Fibroblast of the conjunctiva (primary cell): ENCODE measurements around the gene MYG1.

ENCODE experiments used
- DNase-seq: peaks from one replicate; pipeline ENCODE4 v3.0.0-alpha.2; 2010; ENCODE audit warnings: low read depth

Gene MYG1, protein sequence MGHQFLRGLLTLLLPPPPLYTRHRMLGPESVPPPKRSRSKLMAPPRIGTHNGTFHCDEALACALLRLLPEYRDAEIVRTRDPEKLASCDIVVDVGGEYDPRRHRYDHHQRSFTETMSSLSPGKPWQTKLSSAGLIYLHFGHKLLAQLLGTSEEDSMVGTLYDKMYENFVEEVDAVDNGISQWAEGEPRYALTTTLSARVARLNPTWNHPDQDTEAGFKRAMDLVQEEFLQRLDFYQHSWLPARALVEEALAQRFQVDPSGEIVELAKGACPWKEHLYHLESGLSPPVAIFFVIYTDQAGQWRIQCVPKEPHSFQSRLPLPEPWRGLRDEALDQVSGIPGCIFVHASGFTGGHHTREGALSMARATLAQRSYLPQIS

DNA sequence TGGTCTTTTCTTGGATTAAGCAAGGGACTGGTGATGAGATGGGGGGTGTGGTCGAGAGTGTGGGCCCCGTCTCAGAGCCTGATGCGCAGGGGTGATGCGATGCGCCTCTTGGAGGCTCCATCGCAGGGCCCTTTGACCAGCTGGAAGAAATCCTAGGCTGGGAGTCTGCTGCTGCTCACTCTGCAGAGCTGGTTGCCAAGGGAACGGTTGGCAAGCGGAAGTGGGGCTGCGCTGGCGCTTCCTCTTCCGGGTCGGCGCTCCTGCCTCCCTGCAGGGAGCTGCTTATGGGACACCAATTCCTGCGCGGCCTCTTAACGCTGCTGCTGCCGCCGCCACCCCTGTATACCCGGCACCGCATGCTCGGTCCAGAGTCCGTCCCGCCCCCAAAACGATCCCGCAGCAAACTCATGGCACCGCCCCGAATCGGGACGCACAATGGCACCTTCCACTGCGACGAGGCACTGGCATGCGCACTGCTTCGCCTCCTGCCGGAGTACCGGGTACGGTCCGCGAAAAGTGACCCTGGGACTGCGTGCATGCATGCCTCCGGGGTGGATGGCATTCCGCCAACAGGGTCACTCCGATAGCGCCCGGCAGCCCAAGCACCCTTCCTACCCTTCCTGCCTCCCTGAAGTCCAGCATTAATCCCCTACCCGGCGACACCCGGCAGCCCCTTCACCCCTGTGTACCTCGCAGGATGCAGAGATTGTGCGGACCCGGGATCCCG, at the start of gene MYG1:
Gene MYG1 (plus strand): TSS at position 242 of the 727 bp plus-strand sequence. CDS start 43 bp downstream, at position 285.
- peak; percentile 90 for DNase-seq

DNA sequence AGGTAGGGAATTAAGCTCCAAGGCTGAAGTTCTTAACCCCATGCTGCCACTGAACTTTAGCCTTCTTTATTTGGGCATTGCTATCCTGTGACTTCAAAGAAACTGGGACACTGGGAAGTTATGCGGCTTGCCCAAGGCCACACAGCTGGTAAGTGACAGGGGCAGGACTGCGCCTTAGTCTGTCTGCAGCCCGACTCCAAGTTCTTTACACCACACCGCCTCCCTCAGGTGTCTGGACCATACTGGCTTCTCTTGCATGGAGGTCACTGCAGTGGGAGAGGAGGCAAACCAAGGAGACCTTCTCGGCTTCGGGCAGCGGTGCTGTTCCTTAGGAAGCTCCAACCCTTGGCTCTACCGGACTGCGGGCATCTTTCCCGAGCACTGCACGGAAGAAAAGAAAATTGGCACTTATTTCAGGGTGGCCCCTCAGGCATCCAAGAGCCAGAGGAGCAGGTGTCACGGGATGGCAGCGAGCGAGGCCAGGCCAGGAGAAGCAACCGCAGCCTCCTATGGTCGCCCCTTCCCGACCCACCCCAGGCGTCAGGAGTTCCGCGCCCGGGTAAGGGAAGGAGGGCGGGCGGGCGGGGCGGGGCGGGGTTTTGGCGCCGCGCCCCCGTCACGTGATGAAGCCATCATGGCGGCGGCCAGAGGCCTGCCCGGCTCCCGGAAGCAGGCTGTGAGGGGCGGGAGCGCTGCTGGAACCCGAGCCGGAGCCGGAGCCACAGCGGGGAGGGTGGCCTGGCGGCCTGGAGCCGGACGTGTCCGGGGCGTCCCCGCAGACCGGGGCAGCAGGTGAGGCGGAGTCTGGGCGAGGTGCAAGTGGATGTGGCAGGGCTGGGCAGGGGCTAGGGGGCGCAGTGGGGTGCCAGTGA, 47.8 kb upstream of the MYG1 start:
- no peak for DNase-seq

DNA sequence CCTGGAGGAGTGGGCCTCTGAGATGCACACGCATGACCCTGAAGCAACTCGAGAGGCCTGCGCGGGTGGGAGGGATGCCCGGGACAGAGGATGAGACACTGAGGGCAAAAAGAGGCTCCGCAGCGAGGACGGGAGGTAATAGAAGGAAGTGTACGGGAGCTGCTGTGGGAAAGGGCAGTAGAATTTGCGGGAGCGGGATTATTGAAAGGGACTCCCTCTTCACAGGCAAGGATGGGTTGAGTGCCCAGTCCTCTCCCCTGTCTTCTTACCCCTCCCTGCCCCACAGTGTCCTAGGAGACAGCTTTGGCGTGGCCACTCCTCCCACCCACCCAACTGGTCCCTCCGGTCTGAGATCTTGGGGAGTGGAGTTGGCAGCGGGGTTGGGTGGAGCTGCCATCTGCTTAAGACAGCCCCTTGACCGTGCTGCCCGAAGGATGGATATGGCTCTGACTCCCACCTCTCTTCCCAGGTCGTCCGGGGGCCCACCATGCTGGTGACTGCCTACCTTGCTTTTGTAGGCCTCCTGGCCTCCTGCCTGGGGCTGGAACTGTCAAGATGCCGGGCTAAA, 47.1 kb upstream of the MYG1 start:
- no peak for DNase-seq

DNA sequence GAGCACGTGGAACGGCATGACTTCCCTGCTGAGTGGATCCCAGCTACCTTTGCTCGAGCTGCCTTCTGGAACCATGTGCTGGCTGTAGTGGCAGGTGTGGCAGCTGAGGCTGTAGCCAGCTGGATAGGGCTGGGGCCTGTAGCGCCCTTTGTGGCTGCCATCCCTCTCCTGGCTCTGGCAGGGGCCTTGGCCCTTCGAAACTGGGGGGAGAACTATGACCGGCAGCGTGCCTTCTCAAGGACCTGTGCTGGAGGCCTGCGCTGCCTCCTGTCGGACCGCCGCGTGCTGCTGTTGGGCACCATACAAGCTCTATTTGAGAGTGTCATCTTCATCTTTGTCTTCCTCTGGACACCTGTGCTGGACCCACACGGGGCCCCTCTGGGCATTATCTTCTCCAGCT, 46.2 kb upstream of the MYG1 start:
- DNase-seq = no peak

DNA sequence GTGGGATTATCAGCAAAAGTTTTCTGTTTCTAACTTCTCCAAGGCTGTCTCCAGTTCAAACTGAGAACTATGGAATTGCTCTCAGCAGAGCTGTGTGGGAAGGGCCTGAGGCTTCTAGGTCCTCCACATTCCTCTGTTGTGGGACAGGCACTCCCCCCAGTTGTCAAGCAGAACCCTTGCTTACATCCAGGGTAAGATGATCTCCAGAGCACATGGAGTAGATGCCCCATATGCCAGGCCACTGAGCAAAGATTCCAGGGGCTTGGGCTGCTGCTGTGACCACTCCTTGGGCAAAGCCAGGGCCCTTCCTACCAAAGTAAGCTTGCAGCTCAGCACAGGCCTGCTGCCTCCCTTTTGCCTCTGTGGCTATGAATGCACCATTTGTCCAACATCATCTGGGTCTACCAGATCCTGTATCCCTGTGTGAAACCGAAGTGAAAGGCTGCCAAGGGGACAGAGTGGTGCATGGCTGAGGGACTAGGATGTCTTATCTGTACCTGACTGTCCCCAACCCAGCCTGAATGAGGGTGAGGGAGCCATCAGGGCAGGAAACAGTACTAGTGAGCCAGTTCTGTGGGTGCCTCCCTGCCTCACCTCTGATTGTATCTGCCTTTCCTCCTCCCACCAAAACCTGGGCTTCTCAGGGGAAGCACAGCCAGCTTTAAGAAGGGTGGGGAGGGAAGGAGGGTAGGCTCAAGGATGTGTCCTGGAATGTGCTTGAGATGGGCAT, 44.5 kb upstream of the MYG1 start:
- no peak for DNase-seq

DNA sequence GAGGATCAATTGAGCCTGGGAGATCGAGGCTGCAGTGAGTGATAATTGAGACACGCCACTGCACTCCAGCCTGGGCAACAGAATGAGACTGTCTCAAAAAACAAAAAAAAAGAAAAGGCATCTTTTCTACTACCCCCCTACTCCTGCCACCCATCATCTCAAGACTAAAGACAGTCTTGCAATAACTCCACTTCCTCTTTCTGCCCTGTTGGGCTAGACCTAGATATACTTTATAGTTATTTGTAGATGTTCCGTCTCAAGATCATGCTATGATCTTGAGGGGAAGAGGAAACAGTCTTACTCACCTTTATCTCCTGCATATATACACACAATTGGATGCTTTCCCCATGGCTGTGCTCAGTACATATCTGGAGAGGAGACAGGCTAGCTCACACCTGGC, 43.5 kb upstream of the MYG1 start:
- DNase-seq = no peak

DNA sequence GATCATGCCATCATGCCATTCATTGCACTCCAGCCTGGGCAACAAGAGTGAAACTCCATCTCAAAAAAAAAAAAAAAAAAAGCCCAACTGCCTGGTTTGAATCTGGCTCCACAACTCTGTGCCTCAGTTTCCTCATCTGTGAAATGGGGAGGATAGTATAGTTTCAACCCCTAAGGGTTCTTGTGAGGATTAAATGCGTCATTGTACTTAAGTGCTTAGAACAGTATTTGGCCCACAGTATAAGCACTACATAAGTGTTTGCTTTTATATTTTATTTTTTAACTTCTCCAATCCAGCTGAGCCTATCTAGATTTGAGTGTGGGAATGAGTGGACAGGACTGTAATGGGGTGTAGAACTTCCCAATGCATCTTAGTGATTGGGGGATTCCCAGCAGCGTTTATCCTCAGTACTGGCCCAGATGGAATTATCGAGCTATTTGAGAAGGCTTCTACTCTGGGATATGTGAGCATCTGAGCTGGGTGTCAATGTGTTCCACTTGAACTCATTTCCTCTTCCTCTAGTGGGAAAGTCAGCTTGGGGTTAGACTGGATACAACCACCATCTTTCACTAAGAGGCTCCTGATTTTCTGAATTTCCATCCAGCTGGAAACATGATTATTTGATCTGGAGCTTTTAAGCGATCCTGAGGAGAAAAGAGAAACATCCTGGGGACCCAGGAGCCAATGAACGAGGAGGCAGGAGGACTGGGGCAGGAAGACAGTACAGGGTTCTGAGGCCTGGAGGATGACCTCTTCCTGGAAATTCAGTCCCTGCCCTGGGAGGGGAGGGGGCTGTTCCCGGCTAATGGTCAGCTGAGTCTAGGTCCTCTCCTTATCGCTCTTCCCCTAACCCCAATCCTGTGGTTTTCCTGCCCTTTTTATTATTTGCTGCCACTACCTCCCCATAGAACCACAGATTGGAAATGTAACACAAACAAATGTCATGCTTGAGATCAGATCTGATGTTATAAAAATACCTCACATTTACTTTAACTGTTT, 40.7 kb upstream of the MYG1 start:
- DNase-seq = no peak

DNA sequence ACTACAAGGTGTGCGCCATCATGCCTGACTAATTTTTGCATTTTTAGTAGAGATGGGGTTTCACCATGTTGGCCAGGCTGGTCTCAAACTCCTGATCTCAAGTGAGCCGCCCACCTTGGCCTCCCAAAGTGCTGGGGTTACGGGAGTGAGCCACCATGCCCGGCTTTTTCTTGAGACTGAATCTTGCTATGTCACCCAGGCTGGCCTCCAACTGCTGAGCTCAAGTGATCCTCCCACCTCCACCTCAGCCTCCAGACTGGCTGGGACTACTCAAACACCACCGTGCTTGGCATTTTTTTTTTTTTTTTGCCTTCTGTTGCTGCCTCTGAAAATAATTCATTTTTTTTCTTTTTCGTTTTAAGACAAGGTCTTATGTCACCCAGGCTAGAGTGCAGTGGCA, 39.6 kb upstream of the MYG1 start:
- no peak for DNase-seq

DNA sequence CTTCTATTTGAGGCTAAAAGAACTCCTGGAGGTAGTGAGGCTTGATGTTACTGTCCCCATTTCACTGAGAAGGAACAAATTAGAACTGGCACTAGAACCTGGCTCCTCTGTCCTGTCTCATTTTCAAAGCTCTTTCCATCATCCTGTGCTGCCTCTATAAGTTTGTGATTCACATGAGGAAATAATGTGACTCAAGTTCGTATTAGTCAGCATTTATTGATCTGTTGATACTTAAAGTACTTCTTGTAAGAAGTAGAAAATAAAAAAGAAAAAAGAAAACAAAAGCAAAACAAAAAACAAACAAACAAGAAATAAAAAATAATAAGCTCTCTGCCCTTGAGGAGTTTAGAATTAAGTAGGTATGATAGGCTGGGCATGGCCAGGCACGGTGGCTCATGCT, 33.7 kb upstream of the MYG1 start:
- DNase-seq = no peak

DNA sequence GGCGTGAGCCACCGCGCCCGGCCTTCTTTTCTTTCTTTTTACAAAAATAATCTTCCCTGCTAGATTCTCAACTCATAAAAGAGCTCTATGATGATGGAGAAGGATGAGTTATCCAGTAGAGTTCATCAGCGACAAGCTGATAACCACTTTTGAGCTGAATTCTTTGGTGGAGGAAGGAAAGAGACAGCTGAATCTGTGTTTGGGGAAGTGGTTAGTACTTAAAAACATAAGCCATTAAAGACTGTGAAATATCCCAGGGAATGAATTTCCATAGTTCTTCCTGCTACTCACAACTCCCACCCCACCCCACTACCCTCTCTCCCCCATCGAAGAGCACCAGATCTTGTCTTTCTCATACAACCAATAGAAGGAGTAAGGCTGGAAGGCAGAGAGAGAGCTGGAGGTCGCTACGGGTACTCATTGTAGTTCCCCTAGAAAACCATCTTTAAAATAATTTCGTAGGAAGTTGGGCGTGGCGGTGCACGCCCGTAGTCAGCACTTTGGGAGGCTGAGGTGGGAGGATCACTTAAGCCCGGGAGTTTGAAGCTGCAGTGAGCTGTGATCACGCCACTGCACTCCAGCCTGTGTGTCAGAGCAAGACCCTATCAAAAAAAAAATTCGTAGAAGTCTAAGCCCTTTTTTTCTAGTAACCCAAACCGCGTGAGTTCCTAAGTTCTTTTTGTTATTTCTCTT, 32.0 kb upstream of the MYG1 start:
- DNase-seq = no peak

DNA sequence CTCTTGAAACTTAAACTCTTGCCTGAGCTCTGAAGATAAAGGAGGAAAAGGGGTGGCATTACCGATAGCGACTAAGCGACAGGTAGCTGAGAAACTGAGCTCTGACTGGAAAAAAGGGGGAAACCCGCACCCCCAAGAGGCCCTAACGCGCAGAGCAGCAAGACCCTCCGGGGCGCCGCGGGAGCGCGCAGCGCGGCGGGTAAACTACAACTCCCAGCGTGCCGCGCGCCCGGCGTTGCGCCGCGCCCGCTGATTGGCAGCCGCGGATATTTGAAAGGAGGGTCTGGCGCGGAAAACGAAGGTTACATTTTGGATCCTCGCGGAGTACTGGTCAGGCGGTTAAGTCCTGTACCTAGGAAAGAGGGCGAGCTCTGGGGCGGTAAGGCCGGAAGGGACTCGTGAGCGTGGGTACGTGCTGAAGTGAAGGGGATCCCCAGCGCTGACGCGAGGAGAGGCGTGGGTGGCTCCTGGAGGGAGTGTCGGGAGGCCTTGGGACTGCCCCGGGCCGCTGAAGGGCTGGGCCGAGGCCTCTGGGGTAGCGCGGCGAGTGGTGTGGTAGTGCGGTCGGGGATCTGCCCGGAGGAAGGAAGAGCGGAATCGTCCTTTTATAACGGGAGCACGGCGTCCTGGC, 31.4 kb upstream of the MYG1 start, which contains the start of gene ESPL1:
Gene ESPL1 (plus strand): TSS at position 301 of the 631 bp plus-strand sequence. CDS start 468 bp downstream, outside the sequence.
- DNase-seq = peak; percentile 65

DNA sequence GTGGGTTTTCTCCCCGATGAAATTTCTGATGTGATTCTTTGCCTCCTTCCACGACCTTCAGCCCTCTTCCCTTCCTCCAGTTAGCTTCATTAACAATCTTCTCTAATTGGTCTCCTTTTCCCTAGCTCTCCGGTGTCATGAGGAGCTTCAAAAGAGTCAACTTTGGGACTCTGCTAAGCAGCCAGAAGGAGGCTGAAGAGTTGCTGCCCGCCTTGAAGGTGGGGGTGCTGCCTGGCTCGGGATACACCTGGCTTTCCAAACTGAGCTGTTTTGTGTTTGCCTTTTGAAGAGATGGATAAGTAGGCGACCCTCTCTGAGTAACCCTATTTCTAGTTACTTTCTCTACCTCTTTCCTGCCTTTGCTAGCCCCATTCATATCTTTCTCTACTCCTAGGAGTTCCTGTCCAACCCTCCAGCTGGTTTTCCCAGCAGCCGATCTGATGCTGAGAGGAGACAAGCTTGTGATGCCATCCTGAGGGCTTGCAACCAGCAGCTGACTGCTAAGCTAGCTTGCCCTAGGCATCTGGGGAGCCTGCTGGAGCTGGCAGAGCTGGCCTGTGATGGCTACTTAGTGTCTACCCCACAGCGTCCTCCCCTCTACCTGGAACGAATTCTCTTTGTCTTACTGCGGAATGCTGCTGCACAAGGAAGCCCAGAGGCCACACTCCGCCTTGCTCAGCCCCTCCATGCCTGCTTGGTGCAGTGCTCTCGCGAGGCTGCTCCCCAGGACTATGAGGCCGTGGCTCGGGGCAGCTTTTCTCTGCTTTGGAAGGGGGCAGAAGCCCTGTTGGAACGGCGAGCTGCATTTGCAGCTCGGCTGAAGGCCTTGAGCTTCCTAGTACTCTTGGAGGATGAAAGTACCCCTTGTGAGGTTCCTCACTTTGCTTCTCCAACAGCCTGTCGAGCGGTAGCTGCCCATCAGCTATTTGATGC, 30.6 kb upstream of the MYG1 start:
- DNase-seq = no peak

DNA sequence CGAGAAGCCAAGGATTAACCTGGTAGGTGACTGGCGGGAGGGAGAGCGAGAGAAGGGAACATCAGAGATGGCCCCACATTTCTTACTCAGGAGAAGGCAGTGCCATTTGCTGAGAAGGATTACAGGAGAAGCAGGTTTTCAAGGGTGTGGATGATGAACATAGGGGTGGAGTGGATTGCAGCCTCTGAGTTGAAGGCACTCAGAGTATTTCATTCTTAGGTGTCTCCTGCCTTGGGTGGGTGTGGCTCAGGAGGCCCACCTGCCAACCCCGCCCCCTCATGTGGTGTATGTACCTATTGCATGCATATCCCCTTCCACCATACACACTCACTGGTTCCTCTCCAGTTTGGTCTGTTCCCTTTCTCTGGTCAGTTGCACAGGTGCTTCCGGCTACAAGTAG, 25.1 kb upstream of the MYG1 start:
- DNase-seq = no peak

DNA sequence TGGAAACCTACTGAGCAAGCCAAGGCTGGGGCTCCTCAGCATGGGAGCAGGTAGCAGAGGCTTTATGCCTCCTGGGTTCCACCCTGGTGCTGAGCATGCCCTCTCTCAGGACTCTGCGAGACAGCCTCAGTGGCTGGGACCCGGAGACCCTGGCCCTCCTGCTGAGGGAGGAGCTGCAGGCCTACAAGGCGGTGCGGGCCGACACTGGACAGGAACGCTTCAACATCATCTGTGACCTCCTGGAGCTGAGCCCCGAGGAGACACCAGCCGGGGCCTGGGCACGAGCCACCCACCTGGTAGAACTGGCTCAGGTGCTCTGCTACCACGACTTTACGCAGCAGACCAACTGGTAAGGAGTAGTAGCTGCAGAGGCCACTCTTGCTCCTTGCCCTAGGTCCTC, 23.0 kb upstream of the MYG1 start:
- DNase-seq = no peak

DNA sequence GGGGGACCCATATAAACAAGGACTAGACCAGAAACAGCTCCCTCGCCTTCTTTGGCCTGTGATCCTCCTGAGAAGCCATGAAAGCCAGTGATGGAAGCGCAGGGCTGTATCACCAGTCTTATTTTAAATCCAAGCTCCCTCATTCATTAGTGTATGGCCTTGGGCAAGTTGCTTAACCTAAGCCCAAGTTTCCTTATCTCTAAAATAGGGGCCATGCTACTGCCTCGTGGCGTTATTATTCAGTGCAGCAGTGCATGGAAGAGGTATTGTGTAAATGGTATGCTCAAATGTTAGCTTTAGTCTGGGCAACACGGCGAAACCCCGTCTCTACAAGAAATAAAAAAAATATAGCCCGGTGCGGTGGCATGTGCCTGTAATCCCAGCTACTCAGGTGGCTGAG, 21.5 kb upstream of the MYG1 start:
- no peak for DNase-seq

DNA sequence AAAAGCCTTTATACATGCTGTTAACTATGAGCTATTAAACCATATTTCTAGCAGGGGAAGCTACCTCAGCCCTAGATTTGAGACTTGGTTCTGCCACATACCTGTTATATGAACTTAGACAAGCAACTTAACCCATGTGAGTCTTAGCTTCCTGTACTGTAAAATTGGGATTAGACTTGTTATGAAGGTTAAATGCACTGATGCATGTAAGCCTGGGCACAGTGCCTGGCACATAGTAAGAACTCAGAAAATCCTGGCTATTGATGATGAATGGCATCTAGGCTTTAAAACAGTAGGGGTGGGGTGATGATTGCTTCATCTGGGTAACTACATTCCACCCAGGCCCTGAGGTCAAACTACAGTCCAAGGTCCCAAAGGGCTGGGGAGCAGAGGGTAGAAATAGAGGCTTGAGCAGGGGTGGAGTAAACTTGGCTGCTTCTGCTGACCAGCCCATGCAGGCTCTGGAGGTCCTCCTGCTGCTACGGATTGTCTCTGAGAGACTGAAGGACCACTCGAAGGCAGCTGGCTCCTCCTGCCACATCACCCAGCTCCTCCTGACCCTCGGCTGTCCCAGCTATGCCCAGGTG, 20.1 kb upstream of the MYG1 start:
- DNase-seq = no peak

DNA sequence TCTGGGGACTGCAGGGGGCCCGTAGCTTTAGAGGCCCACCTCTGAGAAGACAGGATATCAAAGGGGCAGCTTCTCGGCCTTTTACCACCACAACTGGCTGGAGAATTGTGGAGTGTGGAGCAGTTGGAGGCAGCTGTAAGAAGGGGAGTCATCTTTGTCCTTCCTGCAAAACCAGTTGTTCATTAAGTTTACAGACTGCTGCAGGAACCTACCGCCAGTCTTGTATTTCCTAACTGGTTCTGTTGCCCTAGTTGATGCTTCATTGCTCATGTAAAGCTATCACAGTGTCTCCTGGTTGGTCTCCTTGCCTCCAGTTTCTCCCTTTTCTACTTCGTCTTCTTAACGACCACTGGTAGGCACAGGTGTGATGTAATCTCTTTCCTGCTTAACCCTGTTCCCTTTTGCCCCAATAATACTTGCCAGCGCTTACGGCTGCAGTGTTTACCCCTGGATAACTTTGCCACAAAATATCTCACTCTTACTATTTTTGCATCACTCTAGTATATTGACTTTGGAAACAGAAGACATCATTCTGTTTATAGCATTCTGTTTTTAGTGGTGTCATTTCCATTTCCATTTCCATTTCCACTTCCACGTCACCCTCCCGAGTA, 19.5 kb upstream of the MYG1 start:
- DNase-seq = no peak
